ENCODE data around the gene LEAP2.
A peak's percentile ranks its signal among the peaks of the same experiment; 100 is the strongest.
"Not testable (repeated sequence)": the region's sequence is repeated elsewhere in the genome, so short reads cannot be mapped to it uniquely, and the experiment has no call there.

The LEAP2 gene

GRCh38 chr5:132841305-132841704 is 32.2 kb upstream of the LEAP2 start:
- no peak for DNase-seq

GRCh38 chr5:132848270-132848669 is 25.2 kb upstream of the LEAP2 start:
- DNase-seq = no peak

GRCh38 chr5:132849347-132849746 is 24.1 kb upstream of the LEAP2 start:
- DNase-seq = no peak

GRCh38 chr5:132850066-132850465 is 23.4 kb upstream of the LEAP2 start:
- no peak for DNase-seq

GRCh38 chr5:132853323-132853722 is 20.1 kb upstream of the LEAP2 start:
- no peak for DNase-seq

- peak; percentile 22 for DNase-seq
Observed at GRCh38 chr5:132853790-132854189, 19.7 kb upstream of the LEAP2 start.

- no peak for DNase-seq
Observed at GRCh38 chr5:132854301-132854700, 19.2 kb upstream of the LEAP2 start.

- DNase-seq = not testable (repeated sequence)
Observed at GRCh38 chr5:132854992-132855391, 18.5 kb upstream of the LEAP2 start.

- no peak for DNase-seq
Observed at GRCh38 chr5:132856011-132856410, 17.5 kb upstream of the LEAP2 start.

GRCh38 chr5:132859889-132860437 is 13.5 kb upstream of the LEAP2 start:
- no peak for DNase-seq

- no peak for DNase-seq
Observed at GRCh38 chr5:132860742-132861141, 12.7 kb upstream of the LEAP2 start.

GRCh38 chr5:132865668-132866341 is 7.7 kb upstream of the LEAP2 start:
- no peak for DNase-seq

GRCh38 chr5:132866342-132867045 is 7.0 kb upstream of the LEAP2 start, which contains the start of the genes GDF9 and UQCRQ:
Gene GDF9, minus strand, starts transcription at chr5:132866469. Its CDS starts 1,936 bp downstream, at chr5:132864533.
Gene UQCRQ, plus strand, starts transcription at chr5:132866642. Its CDS starts 240 bp downstream, at chr5:132866882.
- DNase-seq = peak; percentile 94

- DNase-seq = no peak
Observed at GRCh38 chr5:132867046-132867451, 6.4 kb upstream of the LEAP2 start.

- no peak for DNase-seq
Observed at GRCh38 chr5:132868754-132869153, 4.7 kb upstream of the LEAP2 start.

- no peak for DNase-seq
Observed at GRCh38 chr5:132870801-132871200, 2.7 kb upstream of the LEAP2 start.

GRCh38 chr5:132871459-132872284 is 1.8 kb upstream of the LEAP2 start:
- DNase-seq = no peak

GRCh38 chr5:132872788-132873118 is 715 bp upstream of the LEAP2 start:
- no peak for DNase-seq

GRCh38 chr5:132873930-132874271 is 433 bp downstream of the LEAP2 start:
- DNase-seq = no peak

- no peak for DNase-seq
Observed at GRCh38 chr5:132876020-132876759, 2.7 kb downstream of the LEAP2 start.

GRCh38 chr5:132877466-132877865 is 4.0 kb downstream of the LEAP2 start:
- no peak for DNase-seq

GRCh38 chr5:132877938-132878337 is 4.5 kb downstream of the LEAP2 start:
- DNase-seq = no peak
